Left lung (tissue), 10 donors: ENCODE data around the gene MTERF4. TPM values are rescaled to one million over a fixed set of nuclear protein-coding genes. Genes with fewer than 3 reads are reported as not detected.

Experiments
- ATAC-seq: fragments of 200-7000 bp; cut with Tn5 transposase; one replicate; pipeline ENCODE4 v1.9.1; 2020; ENCODE audit warnings: moderate library complexity
- DNase-seq, 4 donors: peaks; one replicate each; pipeline ENCODE4 v3.0.0-alpha.2; 2013 to 2020
- H3K27ac ChIP-seq, 2 donors: fragments of 200-600 bp; sonication (generic) in 1 of 2; one replicate each; pipeline versions ENCODE4 v1.5.0 to v1.8.0; 2020 to 2021
- H3K27me3 ChIP-seq, 2 donors: fragments of 200-600 bp; sonication (generic) in 1 of 2; one replicate each; pipeline versions ENCODE4 v1.5.0 to v1.8.0; 2020 to 2021
- H3K36me3 ChIP-seq, 2 donors: fragments of 200-600 bp; sonication (generic) in 1 of 2; one replicate each; pipeline versions ENCODE4 v1.5.0 to v1.8.0; 2020 to 2021
- H3K4me1 ChIP-seq, 2 donors: fragments of 200-600 bp; one replicate each; pipeline ENCODE4 v1.8.0; 2021
- H3K4me3 ChIP-seq, 2 donors: fragments of 200-600 bp; sonication (generic) in 1 of 2; one replicate each; pipeline versions ENCODE4 v1.5.0 to v1.8.0; 2020 to 2021; ENCODE audit warnings: mild to moderate bottlenecking in 1 of 2
- H3K9me3 ChIP-seq, 2 donors: fragments of 200-600 bp; sonication (generic) in 1 of 2; one replicate each; pipeline versions ENCODE4 v1.5.0 to v1.8.0; 2020 to 2021
- CTCF ChIP-seq, 2 donors: fragments of 200-600 bp; sonication (generic) in 1 of 2; IDR thresholded peaks; one replicate each; pipeline versions ENCODE4 v1.5.0 to v1.8.0; 2021; ENCODE audit warnings: antibody characterized with exemption in 2 of 2
- intact Hi-C, 2 donors: fragments of 100-400 bp; cut with DNase I; formaldehyde crosslinking; loops; one replicate each; pipeline versions ENCODE4 v1.11.2 to v1.14.2; 2022
- polyA plus RNA-seq, 6 donors: library from polyadenylated mRNA; unstranded; fragments of 120-200 nt; gene quantifications; one replicate each; pipeline ENCODE4 v1.2.1, GENCODE V29; 2013; ENCODE audit not compliant: insufficient read length in 6 of 6
- total RNA-seq, 2 donors: library from RNA; stranded (reverse); fragmentation: NEBNext Ultra II Directional; extraction: Animal tissue kit (Norgen Biotek cat#: 25700); gene quantifications; one replicate each; pipeline ENCODE4 v1.2.1, GENCODE V29; 2021
- donor health status: DM: no; HTN: yes; CAD: no.
- donor health status: DM: no; HTN: no; CAD: no.

MTERF4 gene
- total and polyA plus RNA-seq, 8 donors = 24.9 to 101 (median 85.1) TPM

GRCh38 chr2:241149675-241149924, 47.5 kb upstream of the MTERF4 start:
- Histone ChIP-seq H3K27ac (peak overlapping the region in 1 of 2 donors; percentile 75), H3K4me1 (peaks cover 8 to 22% of the 10 kb centered on the region in 2 donors), H3K4me3 (peak overlapping the region; percentile 91 to 98), H3K27me3 (no peaks in the 10 kb centered on the region), H3K9me3 (no peaks in the 10 kb centered on the region), H3K36me3 (peaks cover 0 to 11% of the 10 kb centered on the region in 2 donors)
- intact Hi-C loops = no loop called here
- TF ChIP-seq CTCF (IDR thresholded peaks at IDR 0.05) = no peak
- ATAC-seq = no peak
- DNase-seq = no peak

- no peak for TF ChIP-seq CTCF (IDR thresholded peaks at IDR 0.05)
- DNase-seq (peak; percentile 88 to 97 (median 95)), ATAC-seq (peak; percentile 95)
- Histone ChIP-seq H3K27ac (peak within 1 kb of the TSS in 1 of 2 donors; percentile 75), H3K4me1 (peaks cover 8 to 22% of the 10 kb centered on the region in 2 donors), H3K4me3 (peak within 1 kb of the TSS; percentile 91 to 98), H3K27me3 (no peaks in the 10 kb centered on the region), H3K9me3 (no peaks in the 10 kb centered on the region), H3K36me3 (peaks cover 0 to 10% of the 10 kb centered on the region in 2 donors)
- intact Hi-C loops = no loop called here
These were observed 47.0 kb upstream of the MTERF4 start, which contains the start of gene PASK for GRCh38 chr2:241148891-241149674. Gene PASK, minus strand, starts transcription at chr2:241149472. Its CDS starts 6,440 bp downstream, at chr2:241143032.

GRCh38 chr2:241148239-241148638, 46.2 kb upstream of the MTERF4 start:
- H3K27me3 ChIP-seq = no peaks in the 10 kb centered on the region
- no peak for TF ChIP-seq CTCF (IDR thresholded peaks at IDR 0.05)
- H3K9me3 ChIP-seq = no peaks in the 10 kb centered on the region
- H3K36me3 ChIP-seq = peaks cover 0 to 3% of the 10 kb centered on the region in 2 donors
- intact Hi-C loops = no loop called here
- ATAC-seq = no peak
- H3K4me3 ChIP-seq = peak overlapping the region in 1 of 2 donors; percentile 91
- H3K27ac ChIP-seq = no peak overlapping the region
- peaks cover 8 to 22% of the 10 kb centered on the region in 2 donors for H3K4me1 ChIP-seq
- DNase-seq = peak in 1 of 4 donors; percentile 14

- H3K4me1 ChIP-seq = peaks cover 8 to 22% of the 10 kb centered on the region in 2 donors
- H3K9me3 ChIP-seq = no peaks in the 10 kb centered on the region
- H3K36me3 ChIP-seq = peaks cover 0 to 4% of the 10 kb centered on the region in 2 donors
- ATAC-seq (no peak), DNase-seq (peak in 1 of 4 donors; percentile 0)
- intact Hi-C loops = no loop called here
- no peak overlapping the region for H3K27ac ChIP-seq
- H3K4me3 ChIP-seq = no peak overlapping the region
- TF ChIP-seq CTCF (IDR thresholded peaks at IDR 0.05) = no peak
- H3K27me3 ChIP-seq = no peaks in the 10 kb centered on the region
These were observed 45.2 kb upstream of the MTERF4 start for GRCh38 chr2:241147336-241147735.

- no peak for ATAC-seq
- peaks cover 0 to 6% of the 10 kb centered on the region in 2 donors for H3K36me3 ChIP-seq
- no peaks in the 10 kb centered on the region for H3K9me3 ChIP-seq
- no peak for TF ChIP-seq CTCF (IDR thresholded peaks at IDR 0.05)
- H3K27me3 ChIP-seq = no peaks in the 10 kb centered on the region
- no peak for DNase-seq
- intact Hi-C loops = no loop called here
- peaks cover 5 to 17% of the 10 kb centered on the region in 2 donors for H3K4me1 ChIP-seq
- H3K4me3 ChIP-seq = no peak overlapping the region
- H3K27ac ChIP-seq = no peak overlapping the region
These were observed 44.2 kb upstream of the MTERF4 start for GRCh38 chr2:241146286-241146685.
